Endothelial cell of hepatic sinusoid (primary cell): ENCODE results near the gene EXOC6B.

Experiments
- in situ Hi-C: cut with HindIII; loops from 2 replicates; pipeline ENCODE4 v1.10.0; 2017; ENCODE audit warnings: low sequenced_read_pairs

Gene EXOC6B

GRCh38 chr2:72153924-72154323, 671.9 kb downstream of the EXOC6B start:
- in situ Hi-C loops = loop anchor here (25.0 kb wide), 1 partner anchor 433 kb away; no protein-coding TSS in a partner anchor

- in situ Hi-C loops = loop anchor here (25.0 kb wide), 1 partner anchor 434 kb away; no protein-coding TSS in a partner anchor
These were observed 672.6 kb downstream of the EXOC6B start for GRCh38 chr2:72153026-72153791.

- in situ Hi-C loops = loop anchor here (25.0 kb wide), 1 partner anchor 436 kb away; no protein-coding TSS in a partner anchor
These were observed 674.9 kb downstream of the EXOC6B start for GRCh38 chr2:72150861-72151356.

DNA sequence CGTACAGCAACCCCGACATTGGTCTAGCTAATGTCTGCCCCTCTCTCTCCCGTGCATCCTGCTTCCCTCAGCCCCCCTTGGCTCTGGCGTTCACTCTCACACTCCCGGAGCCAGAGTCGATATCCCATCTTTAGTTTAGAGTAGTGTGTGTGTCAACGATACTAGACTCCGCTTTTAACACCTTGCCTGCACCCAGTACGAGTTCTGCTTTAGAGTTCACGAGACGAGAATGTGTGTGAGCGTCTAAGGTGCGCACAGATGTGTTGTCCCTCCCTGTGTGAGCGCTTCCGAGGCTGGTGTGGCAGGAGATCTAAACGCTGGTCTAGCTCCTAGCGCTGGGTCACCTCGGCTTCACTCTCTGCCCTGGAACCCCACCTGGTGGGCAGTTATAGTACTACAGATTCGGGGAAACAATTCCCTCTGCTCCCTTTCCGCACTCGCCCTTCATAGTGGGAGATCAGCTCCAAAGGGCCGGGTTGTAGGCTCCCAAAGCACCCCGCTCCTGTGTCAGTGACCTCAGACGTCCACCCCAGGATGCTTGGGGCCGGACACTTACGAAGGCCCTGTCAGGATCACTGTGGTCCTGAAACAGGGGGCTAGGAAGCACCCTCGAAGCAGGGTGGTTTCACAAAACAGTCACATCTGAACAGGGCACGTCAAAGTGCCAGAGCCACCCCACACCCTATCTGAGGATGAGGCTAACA, 675.5 kb downstream of the EXOC6B start:
- in situ Hi-C loops = loop anchor here (25.0 kb wide), 1 partner anchor 437 kb away; no protein-coding TSS in a partner anchor

- in situ Hi-C loops = loop anchor here (25.0 kb wide), 1 partner anchor 438 kb away; no protein-coding TSS in a partner anchor
These were observed 676.2 kb downstream of the EXOC6B start for GRCh38 chr2:72149556-72150156.

GRCh38 chr2:72148837-72149555, 676.8 kb downstream of the EXOC6B start:
- in situ Hi-C loops = no loop called here

DNA sequence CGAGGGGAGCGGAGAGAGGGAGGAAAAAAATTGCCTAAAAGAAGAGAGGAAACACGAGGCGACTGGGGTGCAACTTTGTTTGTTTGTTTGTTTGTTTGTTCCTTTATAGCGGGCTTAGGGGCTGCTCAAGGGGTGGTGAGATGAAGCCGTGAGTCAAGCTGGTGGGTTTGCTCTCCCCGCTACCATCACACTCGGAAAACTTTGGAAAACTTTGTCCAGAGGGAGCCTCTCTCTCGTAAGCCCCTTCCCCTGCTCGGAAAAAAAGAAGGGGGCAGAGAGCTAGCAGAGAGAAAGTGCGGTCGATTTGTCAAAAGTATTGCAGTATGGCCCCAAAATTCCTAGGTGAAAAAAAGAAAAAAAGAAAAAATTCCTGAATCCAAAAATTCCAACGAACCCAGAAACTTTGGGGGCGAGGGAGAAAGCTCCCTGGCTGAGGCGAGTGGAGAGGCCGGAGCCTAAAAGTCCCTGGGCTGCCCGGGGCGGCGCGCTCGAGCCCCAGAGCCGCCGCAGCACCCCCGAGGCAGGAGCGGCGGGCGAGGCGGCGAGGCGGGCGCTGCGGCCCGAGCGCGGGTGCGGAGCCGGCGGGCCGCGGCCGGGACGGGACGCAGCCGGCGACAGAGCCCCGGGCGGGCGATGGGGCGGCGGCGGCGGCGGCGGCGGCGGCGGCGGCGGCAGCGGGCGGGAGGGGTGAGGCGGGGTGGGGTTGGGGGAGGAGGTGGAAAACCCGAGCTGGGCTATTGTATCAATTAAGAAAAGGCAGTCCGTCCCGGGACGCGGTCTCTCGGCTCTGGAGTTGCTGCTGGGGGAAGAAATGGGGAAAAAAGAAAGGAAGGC, 677.6 kb downstream of the EXOC6B start:
- in situ Hi-C loops = no loop called here

- in situ Hi-C loops = no loop called here
These were observed 678.4 kb downstream of the EXOC6B start, which contains the start of gene CYP26B1 for GRCh38 chr2:72147303-72147971. TSS of gene CYP26B1 (minus strand) at chr2:72147862. CDS start at chr2:72147834, 28 bp downstream.

GRCh38 chr2:72146347-72147302, 679.2 kb downstream of the EXOC6B start:
- in situ Hi-C loops = no loop called here

GRCh38 chr2:72145658-72146329, 680.0 kb downstream of the EXOC6B start:
- in situ Hi-C loops = no loop called here

DNA sequence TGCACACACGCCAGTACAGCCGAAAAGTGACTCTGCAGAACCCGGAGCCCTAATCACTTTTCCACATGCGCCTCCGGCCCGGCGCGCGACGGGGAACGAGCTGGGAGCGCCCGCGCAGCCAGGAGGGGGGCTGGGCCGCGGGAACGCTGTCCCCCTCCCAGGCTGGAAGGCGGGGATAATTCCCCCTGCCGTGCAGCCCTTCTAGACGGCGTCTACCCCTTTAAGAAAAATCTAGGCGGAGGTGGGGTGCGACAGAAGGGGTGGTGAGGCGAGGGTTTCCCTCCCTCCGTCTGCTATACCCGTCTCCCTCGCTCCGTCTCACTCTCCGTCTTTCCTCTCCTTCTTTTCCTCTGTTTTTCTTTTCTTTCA, 680.6 kb downstream of the EXOC6B start:
- in situ Hi-C loops = no loop called here

DNA sequence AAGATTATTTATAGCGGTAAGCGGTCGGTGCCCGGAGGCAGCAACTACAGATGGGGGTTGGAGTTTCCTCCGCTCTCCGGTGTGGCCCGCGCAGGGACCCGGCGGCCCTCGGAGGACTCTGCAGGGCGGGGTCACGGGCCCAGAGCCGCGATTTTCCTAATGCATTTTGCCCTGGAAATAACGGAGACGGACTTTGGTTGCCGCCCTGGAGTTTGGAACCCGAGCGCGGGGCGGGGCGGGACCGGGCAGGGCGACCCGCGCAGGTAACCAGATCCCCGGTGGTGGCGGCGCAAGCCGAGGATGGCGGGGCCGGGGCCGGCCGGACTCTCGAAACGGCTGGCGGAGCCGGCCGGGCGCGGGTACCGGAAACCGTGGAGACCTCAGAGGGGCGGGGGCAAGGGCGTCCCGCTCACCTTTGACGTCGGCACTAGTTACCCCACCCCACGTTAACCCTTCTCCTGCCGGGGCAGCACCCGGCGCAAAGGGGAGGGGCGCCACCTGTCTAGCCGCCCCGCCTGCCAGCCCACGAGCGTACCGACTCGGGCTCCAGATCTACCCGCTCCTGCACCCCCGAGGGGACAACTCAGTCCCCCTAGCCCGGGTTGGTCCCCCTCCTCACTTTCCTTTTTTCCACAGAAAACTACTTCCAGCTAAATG, 681.1 kb downstream of the EXOC6B start:
- in situ Hi-C loops = no loop called here

DNA sequence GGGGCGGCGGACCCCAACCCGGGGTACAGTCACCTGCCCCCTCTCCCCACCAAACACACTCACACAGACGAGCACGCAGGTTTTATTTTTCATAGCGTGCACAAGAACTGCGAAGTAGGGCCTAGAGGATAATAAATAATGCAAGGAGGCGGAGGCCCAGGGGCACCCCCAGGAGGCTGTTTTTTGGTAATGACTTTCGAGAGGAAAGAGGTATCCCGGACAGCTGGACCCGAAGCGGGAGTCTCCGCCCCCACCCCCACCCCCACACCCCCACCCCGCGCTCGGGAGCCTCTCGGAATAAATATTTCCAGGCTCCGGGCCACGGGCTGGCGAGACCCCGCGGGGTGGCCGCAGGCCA, 681.6 kb downstream of the EXOC6B start:
- in situ Hi-C loops = no loop called here

DNA sequence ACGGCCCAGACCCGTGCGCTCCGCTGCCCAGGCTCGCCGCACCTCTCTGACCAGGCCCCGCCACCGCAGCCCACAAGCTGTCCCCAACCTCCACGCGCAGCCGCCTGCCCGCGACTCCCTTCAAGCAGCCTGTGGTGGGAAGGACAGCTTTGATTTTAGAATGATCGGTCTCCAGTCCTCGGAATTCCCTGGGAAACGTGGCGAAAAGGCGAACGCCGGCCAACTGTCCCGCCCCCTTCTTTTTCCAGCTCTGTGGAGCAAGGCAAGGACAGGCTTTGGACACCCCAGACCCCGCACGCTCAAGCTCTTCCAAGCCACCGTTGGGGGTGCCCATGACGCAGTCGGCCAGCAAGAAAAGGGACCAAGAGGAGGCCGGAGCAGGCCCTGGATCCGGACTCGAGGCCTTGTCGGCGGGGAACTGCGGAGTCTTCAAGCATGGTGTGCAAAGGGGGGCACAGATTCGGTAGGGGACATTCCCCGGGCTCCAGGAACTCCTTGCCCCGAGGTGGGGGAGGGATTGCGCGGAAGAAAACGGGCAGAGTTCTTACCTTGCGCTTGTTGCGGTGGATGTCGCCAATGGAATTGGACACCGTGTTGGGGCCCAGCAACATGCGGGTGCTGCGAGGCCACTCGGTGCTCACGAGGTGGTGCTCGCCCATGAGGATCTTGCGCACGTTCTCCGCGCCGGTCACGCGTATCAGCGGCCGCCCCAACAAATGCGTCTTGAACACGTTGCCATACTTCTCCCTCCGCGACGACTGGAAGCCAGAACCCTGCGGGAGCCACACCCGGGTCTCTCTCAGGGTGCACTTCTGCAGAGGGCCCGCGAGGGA, 682.2 kb downstream of the EXOC6B start:
- in situ Hi-C loops = no loop called here

GRCh38 chr2:72142570-72143440, 683.0 kb downstream of the EXOC6B start:
- in situ Hi-C loops = no loop called here
